T-helper 2 cell treated with Interferon-gamma antibody and Interleukin-4, amounts not matched to agents 100 ng/mL and 5 ng/mL, for 36 hours (primary cell): ENCODE results near the gene COPS8. TPM values are rescaled to one million over a fixed set of nuclear protein-coding genes. Genes with fewer than 3 reads are reported as not detected.

Source experiments
- intact Hi-C: fragments of 100-400 bp; cut with micrococcal nuclease; formaldehyde crosslinking; loops from one replicate; pipeline ENCODE4 v1.15.1; 2023
- total RNA-seq: library from RNA; stranded (reverse); gene quantifications from 2 replicates; pipeline ENCODE4 v1.2.3, GENCODE V29; 2022

Gene COPS8
- total RNA-seq, 1 donor from 2014 or later, result 47.4 TPM

DNA sequence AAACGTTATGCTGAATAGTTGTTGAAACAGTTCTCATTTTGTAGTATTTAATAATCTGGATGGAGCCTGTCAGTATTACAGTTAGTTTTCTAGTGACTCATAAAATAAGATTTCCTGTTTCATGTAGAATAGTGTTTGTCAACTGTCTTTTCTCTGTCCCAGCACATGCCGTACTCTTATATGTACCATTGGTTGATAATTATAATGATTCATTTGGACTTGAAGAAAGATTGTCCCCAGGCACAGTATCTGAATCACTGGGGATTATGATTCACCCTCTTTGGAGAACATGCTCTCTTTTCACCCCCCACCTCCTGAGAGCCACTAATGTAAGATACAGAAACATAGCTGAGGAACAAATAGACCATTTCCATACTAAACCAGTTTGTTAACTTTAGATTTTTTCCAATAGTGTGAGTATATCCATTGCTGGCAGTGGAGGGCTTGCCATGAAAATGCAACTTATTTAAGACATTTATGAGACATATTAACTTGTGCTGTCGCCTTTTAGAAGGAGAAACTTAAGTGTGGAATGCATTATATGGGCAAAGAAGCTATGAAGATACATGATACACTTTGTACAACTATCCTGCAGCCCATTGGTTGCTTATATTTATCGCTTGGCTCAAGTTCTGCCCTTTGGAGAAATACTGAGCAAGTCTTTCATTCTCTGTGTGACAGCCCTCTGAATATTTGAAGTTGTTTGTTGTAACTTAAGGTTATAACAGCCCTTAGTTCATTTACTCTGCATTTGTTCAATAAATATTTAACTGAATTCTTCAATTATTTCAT lies 12.4 kb downstream of the COPS8 start:
- intact Hi-C loops, result no loop called here

DNA sequence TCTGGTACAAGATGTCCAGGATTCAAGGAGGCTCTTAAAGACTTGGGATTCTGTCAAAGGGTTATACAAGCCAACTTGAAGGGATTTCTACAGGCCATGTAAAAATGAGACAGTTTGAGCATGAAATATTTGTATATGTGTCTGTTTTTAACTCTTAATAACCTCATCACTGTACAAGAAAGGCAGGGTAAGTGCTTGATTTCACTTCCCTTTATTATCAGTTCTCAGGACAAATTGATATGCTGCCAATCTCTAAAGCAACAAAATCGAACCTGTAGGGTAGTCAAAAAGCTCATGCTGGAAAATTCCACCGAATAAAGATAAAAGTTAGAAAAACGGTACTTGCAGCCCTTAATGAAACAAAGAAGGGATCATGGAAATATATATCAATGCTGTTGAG lies 14.1 kb downstream of the COPS8 start:
- intact Hi-C loops, result no loop called here

DNA sequence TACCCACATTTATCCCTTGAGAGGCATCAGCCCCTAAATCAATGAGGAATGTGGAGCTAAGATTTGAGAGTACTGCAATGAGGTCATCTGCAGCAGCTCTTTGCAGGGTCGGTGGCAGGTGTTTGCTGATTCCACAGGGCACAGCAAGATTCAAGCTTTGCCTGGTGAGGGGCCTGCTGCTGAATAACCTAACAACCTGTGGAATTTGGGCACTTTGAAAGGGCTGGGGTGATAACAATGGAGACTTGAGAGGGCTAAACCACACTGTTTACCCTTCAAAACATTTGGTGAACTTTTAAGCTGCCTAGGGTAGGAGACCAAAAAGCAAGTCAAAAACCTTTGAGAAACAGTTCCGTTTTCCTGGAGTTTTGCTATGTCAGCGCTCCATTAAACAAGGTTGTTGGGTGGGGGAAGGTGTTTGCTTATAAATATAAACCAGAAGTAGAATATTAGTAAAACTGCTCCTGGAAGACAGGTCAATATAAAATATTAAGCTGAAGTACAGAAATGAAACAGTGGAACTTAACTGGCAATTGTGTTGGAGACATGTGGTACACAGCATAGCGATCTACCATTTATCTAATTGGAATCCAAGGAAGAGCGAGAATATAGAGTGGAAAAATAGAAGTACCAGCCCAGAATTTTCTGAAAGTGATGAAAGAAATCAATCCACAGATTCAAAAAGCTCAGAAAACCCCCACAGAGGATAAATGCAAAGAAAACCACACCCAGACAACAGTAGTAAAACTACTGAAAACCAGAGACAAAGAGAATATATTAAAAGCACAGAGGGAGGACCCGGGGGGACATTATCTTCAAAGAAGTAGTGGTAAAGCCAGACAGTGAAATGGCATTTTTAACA lies 15.7 kb downstream of the COPS8 start:
- intact Hi-C loops, result no loop called here

DNA sequence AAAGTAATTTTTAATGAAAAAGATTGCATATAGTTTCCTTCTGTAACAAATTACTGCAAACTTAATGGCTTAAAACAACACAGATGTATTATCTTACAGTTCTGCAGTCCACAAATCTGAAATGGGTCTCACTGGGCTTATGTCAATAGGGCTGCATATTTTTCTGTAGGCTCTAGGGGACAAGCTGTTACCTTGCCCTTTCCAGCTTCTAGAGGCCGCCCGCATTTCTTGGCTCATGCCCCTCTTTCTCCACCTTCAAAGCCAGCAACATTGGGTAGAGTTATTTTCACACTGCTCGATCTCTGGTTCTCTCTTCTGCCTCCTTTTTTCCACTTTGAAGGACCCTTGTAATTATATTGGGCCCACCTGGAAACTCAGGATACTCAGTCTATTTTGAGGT lies 16.7 kb downstream of the COPS8 start:
- intact Hi-C loops, result no loop called here

DNA sequence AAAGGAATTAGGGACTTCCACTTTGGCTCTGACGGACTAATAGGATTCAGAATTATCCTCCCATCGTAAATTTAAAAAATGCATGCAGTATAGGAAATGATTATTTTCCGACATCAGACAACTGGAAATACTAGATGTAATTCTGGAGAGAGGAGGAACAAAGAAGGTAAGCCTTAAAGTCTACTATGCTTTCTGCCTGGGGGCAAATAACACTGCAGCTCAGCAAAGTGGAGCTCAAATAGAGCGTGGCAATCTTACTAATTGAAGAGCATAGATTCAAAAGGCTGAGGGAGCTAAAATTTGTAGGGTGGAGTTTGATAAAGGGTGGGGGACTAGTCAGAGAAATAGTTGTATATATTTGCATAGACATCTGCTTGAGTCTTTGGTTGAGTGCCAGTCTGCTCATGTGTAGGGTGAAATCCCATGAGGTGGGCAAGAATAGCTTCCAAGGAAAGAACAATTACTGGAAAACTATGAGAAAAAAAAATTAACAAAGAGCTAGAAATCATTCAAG lies 23.8 kb downstream of the COPS8 start:
- intact Hi-C loops, result no loop called here

DNA sequence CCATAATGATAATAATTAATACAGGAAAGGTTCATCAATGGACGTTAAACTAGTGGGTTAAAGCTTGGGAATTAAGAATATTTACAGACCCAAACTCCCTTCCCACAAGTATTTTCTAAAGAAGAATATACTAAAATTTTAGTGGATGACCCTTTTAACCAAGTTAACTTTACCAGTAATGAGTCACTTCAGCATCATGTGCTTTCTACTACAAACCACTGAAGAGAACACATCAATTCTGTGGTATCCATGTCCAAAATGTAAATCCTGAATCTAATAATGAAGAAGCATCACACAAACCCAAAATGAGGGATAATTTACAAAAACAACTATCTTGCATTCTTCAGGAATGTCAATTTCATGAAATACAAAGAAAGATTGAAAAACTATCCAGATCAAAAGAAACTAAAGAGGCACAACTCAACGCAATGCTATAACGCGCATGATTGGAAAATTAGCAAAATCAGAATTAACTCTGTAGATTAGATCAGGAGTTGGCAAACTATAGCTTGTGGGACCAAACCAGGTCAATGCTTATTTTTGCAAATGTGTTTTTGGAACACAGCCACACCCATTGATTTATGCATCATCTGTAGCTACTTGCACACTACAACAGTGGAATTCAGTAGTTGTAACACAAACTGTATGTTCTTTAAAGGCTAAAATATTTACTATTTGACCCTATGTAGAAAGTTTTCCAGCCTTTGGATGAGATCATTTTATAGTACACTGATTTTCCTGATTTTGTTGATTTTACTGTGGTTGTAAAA lies 27.5 kb downstream of the COPS8 start:
- intact Hi-C loops, result no loop called here

DNA sequence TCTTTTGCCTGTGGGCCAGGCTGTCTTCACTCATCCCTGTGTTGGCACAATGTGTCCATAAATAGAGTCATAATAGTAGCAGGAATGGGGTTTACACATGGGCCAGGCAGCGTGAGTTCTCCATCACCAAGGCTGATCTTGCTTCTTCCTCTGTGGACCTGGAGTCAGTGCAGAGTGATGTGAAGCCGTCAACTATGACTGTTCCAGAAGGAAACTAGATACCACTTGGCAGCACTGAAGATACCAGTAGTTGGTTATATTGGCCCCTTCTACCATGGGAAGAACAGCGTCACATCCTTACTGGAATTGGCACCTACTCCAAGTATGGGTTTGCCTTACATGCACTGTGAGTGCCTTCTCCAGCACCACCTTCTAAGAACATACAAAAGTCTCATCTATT lies 30.2 kb downstream of the COPS8 start:
- intact Hi-C loops, result no loop called here

DNA sequence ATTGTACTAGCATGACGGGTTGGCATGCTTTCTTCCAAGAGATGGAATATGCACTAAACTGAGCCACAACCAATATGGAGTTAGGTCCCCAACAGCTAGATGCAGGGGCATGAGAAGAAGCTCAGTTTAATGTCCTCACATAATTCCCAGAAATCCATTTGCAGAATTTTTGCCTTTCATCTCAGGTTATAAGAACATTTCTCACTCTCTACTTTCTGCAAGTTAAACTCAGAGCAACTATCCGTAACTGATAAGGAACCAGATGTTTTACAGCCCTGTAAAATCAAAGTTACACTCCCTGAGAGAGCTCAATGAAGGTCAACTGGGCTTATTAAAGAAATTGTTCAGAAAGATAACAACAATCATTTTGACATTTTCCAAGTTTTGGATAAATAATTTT lies 30.7 kb downstream of the COPS8 start:
- intact Hi-C loops, result no loop called here

DNA sequence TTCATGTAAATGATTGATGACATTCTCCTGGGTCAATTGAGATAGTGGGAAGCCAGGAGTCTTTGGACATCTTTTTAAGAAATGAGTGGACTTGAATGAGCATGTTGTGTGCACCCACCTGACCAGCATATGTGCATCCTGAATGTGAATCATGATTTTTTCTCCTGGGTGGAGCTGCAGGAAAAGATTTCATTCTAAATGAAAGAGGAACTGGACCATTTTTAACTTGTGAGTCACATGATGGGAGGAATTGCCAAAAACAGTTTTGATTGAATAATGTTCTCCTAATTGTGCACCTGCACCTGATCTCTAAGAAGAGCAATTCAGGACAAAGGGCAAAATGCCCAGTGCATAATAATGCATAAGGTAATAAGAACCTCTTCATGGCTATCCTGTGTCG lies 32.3 kb downstream of the COPS8 start:
- intact Hi-C loops, result no loop called here

DNA sequence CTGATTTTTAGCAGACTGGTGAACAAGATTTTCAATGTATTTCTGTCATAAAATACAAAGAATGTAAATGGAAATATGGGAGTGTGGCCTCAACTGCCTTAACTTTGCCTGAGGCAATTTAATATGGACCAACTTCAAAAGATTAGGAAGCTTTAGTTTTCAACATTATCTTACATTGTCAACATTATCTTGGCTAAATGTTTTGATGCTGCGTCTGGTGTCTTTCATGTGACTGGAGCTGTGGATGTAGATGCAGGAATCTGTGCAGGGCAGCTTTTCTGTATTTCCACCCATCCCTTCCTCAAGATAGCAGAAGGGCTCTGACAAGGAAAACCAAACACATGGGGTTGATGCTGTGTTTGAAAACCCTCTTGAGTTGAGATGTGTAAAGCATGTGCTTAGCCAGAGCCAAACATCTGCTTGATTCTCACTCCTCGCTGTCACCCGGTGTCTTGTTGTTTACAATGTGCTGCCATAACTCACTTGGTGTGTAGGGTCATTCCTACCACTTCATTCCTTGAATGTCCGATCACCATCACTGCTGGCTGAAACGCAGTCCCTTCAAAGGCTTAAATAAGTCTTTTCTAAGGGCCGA lies 33.0 kb downstream of the COPS8 start:
- intact Hi-C loops, result no loop called here

DNA sequence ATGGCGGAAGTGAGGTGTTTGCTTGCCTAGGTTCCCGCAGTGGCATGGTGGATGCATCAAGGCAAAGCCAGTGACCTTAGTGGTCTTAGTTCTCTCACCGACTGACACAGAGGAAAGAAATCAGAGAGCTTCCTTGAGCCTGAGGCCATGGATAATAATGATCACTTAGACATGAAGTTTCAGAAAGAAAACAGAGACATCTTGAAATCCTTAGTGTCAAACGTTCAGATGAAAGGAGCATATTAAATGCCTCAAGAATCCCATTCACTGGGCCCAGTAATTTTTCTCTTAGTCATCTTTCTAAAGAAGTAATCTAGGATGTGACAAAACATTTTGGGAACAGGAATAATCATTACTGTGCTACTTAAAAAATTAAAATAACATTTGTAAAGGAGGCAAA lies 35.2 kb downstream of the COPS8 start:
- intact Hi-C loops, result no loop called here

DNA sequence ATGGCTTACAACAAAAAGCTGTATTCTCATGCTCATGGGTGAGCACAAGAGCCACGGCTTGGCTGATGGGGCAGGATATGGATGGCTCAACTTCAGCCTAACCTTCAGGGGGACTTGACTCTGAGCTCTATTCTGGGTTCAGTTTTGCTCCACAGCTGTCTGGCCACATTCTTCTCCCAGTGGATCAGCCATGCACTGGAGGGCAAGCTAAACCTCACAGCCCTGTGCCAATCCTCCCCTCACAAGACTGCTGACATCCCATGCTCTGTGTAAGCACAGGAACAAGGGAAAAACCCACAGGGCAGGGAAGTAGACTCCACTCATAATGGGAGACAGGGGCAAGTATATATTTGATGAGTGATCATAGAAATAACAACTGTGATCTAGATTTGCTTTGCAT lies 35.6 kb downstream of the COPS8 start:
- intact Hi-C loops, result no loop called here

DNA sequence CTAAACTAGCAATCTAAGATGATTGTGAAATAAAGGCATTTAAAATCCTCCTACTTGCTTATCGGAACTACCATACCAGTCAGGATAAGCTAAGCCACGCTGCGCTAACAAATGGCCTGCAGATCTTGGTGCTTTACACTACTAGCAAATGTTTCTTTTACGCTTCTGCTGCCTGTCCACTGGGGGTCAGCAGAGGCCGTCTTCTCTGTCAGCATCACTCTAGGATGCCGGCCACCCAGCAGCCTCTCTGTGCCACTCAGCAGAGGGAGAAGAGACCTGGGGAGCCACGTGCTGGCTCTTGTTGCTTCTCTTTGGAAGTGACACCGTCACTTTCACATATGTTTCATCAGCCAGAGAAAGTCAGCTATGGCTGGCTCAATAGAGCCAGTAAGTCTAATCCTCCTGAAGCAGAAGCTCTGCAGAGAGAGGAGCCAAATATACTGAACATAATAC lies 36.6 kb downstream of the COPS8 start:
- intact Hi-C loops, result no loop called here

DNA sequence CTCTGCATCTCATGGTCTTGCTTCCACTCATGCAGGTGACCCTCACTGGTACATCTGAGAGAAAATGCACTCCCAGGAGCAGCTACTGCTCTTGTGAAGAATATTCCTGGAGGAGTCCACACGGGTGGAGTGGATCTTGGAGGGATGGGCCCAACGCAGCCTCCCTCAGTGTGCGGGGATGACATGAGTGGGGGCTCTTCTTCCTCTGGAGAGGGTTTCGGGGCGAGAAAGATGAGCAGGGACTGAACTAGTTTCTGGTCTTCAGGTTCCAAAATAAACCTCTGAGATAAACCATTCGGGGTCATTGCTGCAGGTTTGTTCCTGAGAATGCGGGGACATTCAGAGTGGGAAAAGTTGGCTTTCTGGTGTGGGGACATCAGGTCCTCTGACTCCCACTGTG lies 39.1 kb downstream of the COPS8 start:
- intact Hi-C loops, result no loop called here

DNA sequence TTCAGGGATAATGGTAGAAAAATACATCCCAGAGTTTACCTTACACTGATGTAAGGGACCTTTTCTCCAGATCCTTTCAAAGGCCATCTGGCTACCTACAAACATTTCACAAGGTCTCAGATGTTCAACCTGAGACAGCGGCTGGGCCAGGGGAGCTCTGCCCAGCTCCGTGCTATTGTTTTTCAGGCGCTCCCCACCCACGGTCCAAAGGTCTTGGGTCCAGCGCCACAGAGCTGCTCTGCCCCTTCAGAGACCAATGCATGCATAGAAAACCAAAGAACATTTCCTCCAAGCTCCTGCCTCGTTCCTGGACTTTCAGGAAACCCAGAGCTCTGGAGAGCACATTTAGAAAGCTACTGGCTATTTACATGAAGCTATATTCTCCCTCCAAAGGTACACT lies 40.3 kb downstream of the COPS8 start:
- intact Hi-C loops, result no loop called here

DNA sequence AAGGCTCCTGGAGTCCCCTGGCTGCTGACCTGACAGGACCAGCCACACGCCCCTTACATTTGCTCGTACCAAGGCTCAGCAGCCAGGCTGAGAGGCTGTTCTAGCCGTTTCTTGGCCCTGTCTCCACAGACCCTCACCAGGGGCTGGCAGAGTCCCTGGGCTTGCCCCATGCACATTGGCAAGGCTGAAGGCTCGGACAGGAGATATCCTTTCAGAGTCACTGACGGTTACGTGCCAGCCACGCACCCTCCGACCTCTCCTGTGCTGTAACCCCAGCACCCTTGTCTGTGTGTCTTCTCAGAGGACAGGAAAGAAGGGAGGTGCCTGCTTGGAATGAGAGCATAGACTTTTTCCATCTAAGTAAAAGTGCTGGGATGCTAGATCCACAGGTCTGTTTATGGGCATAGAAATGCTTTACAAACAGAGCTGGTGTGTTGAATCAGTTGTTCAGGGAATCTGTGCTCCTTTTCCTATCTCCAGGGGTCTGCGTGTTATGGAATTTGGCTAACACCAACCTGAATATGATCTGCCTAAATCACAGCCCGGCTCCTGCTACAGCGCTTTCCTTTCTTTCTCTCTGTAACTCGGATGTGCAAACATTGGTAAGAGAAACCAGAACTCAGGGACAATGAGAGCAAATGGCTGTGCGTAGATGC lies 41.0 kb downstream of the COPS8 start:
- intact Hi-C loops, result no loop called here

DNA sequence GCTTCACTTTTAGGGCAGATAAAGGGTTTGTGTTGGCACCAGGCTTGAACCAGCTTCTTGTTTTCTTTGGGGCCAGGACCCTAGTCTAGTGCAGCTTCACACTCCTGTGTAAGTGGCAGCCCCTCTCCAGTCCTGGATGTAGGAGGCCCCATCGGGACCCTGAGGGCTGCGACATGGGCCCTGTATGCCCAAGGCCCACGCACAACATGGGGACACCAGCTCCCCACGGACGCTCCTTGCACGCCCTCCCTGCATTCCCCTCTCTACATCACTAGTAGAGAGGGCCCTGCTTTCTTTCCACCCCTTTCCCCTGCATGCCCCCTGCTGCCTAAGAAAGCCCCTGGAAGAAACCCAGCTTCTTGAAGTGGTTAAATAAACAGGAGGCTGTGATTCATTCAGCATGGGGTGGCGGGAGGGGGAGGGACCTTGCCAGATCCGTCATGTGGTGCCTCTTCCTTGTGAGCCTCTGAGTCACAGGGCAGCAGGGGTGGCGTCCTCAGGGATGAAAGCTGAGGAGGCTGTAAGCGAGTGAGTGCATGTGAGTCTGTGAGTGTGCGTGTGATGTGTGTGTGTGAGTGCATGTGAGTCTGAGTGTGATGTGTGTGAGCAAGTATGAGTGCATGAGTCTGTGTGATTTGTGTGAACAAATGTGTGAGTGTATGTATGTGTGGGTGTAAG lies 42.5 kb downstream of the COPS8 start:
- intact Hi-C loops, result no loop called here

DNA sequence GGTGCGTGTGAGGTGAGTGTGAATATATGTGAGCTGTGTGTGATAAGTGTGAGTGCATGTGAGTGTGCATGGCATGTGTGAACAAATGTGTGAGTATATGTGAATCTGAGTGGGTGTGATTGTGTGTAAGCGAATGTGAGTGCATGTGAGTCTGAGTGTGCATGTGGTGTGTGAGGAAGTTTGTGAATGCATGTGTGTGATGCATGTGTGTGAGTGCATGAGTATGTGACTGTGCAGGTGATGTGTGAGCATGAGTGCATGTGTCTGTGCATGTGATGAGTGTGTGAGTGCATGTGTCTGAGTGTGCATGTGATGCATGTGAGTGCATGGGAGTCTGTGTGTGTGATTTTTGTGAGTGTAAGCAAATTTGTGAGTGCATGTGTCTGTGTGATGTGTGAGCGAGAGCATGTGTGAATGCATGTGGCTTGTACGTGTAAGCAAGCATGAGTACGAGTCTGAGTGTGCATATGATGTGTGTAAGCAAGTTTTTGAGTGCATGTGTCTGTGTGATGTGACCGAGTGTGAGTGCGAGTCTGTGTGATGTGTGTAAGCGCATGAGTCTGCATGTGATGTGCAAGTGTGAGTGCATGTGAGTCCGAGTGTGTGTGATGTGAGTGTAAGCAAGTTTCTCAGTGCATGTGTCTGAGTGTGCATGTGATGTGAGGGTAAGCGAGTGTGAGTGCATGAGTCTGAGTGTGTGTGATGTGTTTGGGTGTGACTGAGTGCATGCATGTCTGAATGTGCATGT lies 43.3 kb downstream of the COPS8 start:
- intact Hi-C loops, result no loop called here

DNA sequence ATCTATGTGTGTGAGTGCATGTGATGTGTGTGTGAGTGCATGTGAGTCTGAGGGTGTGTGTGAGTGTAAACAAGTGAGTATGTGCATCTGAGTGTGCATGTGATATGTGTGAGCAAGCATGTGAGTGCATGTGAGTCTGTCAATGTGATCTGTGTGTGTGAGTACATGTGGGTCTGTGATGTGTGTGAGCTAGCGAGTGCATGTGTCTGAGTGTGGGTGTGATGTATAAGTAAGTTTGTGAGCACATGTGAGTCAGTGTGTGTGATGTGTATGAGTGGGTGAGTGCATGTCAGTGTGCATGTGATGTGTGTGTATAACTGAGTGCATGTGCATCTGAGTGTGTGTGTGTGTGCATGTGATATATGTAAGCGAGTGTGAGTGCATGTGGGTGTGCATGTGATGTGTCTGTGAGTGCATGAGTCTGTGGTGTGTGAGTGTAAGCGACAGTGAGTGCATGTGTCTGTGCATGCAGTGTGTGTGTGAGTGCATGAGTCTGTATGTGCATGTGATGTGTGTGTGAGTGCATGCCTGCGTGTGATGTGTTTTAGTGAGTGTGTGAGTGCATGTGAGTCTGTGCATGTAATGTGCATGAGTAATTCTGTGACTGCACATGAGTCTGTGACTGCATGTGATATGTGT lies 44.1 kb downstream of the COPS8 start:
- intact Hi-C loops, result no loop called here
